Measurements from ENCODE around the gene ALOX15.

DNA sequence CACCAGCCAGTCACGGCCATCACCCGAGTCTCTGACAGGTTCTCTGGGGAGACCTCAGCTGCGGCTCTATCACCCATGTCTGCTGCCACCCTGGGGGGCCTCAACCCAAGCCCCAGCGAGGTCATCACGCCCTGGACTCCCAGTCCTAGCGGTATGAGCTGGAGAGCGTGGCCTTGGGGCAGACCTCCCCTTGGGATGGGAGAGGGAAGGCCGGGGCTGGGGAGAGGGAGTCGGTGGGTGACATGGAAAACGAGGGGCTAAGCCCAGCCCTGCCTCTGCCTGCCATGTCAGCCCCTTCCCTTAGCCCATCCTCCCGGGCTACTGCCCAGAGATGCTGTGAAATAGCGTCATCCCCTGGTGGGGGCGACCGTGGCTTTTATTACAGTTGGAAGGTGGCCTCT is 48.5 kb downstream of the ALOX15 start:
- TF ChIP-seq EZH2 (IDR thresholded peaks at IDR 0.05; ENCODE audit: borderline replicate concordance, insufficient read depth, low read length, poor library complexity, severe bottlenecking): no peak
- TF ChIP-seq, protein P1, sequence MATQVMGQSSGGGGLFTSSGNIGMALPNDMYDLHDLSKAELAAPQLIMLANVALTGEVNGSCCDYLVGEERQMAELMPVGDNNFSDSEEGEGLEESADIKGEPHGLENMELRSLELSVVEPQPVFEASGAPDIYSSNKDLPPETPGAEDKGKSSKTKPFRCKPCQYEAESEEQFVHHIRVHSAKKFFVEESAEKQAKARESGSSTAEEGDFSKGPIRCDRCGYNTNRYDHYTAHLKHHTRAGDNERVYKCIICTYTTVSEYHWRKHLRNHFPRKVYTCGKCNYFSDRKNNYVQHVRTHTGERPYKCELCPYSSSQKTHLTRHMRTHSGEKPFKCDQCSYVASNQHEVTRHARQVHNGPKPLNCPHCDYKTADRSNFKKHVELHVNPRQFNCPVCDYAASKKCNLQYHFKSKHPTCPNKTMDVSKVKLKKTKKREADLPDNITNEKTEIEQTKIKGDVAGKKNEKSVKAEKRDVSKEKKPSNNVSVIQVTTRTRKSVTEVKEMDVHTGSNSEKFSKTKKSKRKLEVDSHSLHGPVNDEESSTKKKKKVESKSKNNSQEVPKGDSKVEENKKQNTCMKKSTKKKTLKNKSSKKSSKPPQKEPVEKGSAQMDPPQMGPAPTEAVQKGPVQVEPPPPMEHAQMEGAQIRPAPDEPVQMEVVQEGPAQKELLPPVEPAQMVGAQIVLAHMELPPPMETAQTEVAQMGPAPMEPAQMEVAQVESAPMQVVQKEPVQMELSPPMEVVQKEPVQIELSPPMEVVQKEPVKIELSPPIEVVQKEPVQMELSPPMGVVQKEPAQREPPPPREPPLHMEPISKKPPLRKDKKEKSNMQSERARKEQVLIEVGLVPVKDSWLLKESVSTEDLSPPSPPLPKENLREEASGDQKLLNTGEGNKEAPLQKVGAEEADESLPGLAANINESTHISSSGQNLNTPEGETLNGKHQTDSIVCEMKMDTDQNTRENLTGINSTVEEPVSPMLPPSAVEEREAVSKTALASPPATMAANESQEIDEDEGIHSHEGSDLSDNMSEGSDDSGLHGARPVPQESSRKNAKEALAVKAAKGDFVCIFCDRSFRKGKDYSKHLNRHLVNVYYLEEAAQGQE (IDR thresholded peaks at IDR 0.05; ENCODE audit: borderline replicate concordance): no peak

Data from neural cell (in vitro differentiated cells).